HL-60 (cell line): ENCODE results near the gene ARFIP1.

Source experiments
- DNase-seq, 2 experiments: peaks; one replicate each; pipeline ENCODE4 v3.0.0-alpha.2; 2010 to 2020; ENCODE audit warnings: low read depth in 1 of 2, low spot score in 1 of 2
- H3K27ac ChIP-seq: fragments of 250-450 bp; sonication (Bioruptor Pico); replicated peaks from 2 replicates; pipeline ENCODE4 v1.5.1; 2020; ENCODE audit warnings: mild to moderate bottlenecking, moderate library complexity
- H3K27me3 ChIP-seq: fragments of 250-450 bp; sonication (Bioruptor Pico); 2 replicates; pipeline ENCODE4 v1.5.1; 2021; ENCODE audit warnings: mild to moderate bottlenecking, moderate library complexity; ENCODE audit not compliant: insufficient read depth, poor library complexity, severe bottlenecking
- H3K4me3 ChIP-seq: replicated peaks from 2 replicates; pipeline ENCODE4 v1.5.1; 2011; ENCODE audit warnings: mild to moderate bottlenecking, control low read depth, low read length; ENCODE audit not compliant: insufficient read depth
- GABPA ChIP-seq: IDR thresholded peaks from 2 replicates; pipeline ENCODE4 v1.6.1; 2012; ENCODE audit warnings: low read depth
- POLR2AphosphoS5 ChIP-seq: IDR thresholded peaks from 2 replicates; pipeline ENCODE4 v1.6.1; 2012; ENCODE audit warnings: low read depth
- REST ChIP-seq: IDR thresholded peaks from 2 replicates; pipeline ENCODE4 v1.6.1; 2012; ENCODE audit warnings: low read depth; ENCODE audit not compliant: insufficient replicate concordance
- SPI1 ChIP-seq: IDR thresholded peaks from 2 replicates; pipeline ENCODE4 v1.6.1; 2012; ENCODE audit warnings: low read depth, mild to moderate bottlenecking, borderline replicate concordance
- TF ChIP-seq, protein P1 (sequence below): IDR thresholded peaks from one replicate; pipeline ENCODE4 v1.5.1; 2011; ENCODE audit warnings: low read length, control low read depth, inconsistent platforms; ENCODE audit not compliant: insufficient read depth

Gene ARFIP1

DNA sequence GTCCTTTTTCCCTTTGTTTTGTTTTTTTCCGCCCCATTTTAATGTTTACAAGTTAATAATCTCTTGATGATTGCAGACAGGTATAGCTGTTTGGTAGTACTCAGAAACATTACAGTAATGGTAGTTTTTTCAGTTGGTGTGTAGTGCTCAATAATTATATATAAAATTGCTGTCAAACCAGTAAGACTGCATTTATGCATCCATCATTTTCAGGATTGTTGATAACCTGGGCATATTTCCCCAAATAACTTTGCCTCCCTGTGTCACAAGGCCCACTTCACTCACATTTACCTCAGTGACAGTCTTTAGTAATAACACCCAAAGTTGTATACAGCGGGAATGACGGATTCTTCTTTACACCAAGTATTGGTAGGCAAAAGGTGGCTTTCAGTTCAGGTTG, 16.1 kb downstream of the ARFIP1 start:
- no peak for DNase-seq
- Histone ChIP-seq H3K27ac (no peak overlapping the region), H3K27me3 (no peaks in the 10 kb centered on the region), H3K4me3 (no peak overlapping the region)
- TF ChIP-seq SPI1: no peak
- TF ChIP-seq REST: no peak
- TF ChIP-seq POLR2AphosphoS5: no peak
- TF ChIP-seq, protein P1, sequence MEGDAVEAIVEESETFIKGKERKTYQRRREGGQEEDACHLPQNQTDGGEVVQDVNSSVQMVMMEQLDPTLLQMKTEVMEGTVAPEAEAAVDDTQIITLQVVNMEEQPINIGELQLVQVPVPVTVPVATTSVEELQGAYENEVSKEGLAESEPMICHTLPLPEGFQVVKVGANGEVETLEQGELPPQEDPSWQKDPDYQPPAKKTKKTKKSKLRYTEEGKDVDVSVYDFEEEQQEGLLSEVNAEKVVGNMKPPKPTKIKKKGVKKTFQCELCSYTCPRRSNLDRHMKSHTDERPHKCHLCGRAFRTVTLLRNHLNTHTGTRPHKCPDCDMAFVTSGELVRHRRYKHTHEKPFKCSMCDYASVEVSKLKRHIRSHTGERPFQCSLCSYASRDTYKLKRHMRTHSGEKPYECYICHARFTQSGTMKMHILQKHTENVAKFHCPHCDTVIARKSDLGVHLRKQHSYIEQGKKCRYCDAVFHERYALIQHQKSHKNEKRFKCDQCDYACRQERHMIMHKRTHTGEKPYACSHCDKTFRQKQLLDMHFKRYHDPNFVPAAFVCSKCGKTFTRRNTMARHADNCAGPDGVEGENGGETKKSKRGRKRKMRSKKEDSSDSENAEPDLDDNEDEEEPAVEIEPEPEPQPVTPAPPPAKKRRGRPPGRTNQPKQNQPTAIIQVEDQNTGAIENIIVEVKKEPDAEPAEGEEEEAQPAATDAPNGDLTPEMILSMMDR: no peak
- TF ChIP-seq GABPA: no peak

DNA sequence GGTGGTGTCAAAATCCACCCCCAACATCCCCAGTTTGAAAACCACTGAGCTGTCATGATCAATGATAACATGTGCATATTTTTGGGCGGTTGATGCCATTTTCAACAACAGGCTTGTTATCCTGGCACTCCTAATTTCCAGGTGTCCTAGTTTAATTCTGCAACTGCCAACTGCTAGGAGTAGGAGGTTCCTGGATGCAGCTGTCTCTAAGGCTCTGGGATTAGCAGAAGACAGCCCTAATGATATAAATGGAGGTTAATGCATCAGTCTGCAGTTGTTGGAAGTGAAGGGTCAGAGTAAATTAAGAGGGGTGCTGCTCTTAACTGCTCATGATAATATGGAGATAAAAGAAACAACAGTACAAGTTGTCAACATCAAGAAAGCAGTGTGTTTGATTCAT, 23.8 kb downstream of the ARFIP1 start:
- DNase-seq: no peak
- H3K4me3 ChIP-seq: no peak overlapping the region
- H3K27ac ChIP-seq: no peak overlapping the region
- TF ChIP-seq REST (no peak), SPI1 (no peak), POLR2AphosphoS5 (no peak), GABPA (no peak)
- TF ChIP-seq, protein P1: no peak
- no peaks in the 10 kb centered on the region for H3K27me3 ChIP-seq

DNA sequence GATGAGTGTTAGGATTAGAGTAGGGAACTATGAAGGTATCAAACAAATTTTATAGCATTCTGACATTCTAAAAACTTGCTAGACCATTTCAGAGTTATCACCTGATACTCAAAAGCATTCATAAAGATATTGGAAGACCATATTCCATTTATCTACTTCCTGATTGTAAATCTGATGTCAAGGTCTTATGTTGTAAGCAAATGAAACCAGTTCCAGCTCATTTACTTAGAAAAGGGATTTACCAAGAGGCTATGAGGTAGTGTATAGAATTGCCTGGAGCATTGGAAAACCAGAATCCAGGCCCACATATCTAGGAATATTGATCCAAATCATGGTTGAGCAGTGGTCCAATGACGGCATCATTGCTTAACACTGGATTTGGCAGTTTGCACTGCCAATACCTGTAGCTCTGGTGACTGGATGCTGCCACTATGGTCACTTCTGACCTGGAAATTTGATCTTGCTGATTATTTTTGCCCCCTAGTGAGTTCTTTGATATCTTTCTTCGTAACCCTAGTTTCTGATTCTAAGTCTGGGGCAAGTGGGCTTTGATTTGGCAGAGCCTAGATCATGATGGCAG, 25.4 kb downstream of the ARFIP1 start:
- DNase-seq: no peak
- no peaks in the 10 kb centered on the region for H3K27me3 ChIP-seq

More for the DNA sequence above, 25.4 kb downstream of the ARFIP1 start:
- Histone ChIP-seq H3K4me3 (no peak overlapping the region), H3K27ac (no peak overlapping the region)
- TF ChIP-seq GABPA (no peak), REST (no peak), SPI1 (no peak), POLR2AphosphoS5 (no peak)
- TF ChIP-seq, protein P1: no peak
